K562 (cell line): ENCODE data around the gene PRDM15. TPM values are rescaled to one million over a fixed set of nuclear protein-coding genes. Genes with fewer than 3 reads are reported as not detected.

Source experiments
- ATAC-seq: fragments of 200-7000 bp; cut with Tn5 transposase; 3 replicates; pipeline ENCODE4 v1.9.1; 2020; ENCODE audit warnings: moderate library complexity
- BruUV-seq: library from RNA; stranded (reverse); fragments of 400-500 nt; replicated peaks from 2 replicates; lab custom pipeline; 2021; lab: Mats Ljungman, UMichigan
- CTCF ChIA-PET: fragments of 300-600 bp; formaldehyde crosslinking; extraction: SDS; loops from one replicate; lab custom pipeline; 2021; ENCODE audit warnings: low intra/inter-chr PET ratio; lab: Yijun Ruan, JAX
- POLR2A ChIA-PET: fragments of 300-600, 350-650 bp; sonication (Branson Sonifier 250); formaldehyde crosslinking; extraction: SDS; loops from one replicate; lab custom pipeline; 2021; ENCODE audit warnings: antibody characterized with exemption, inconsistent platforms; lab: Yijun Ruan, JAX
- DNase-seq, 4 experiments: peaks; one replicate each; pipeline versions ENCODE4 v3.0.0 to v3.0.0-alpha.2; 2011 to 2018; ENCODE audit warnings: low spot score in 3 of 4, mixed read lengths in 3 of 4; ENCODE audit errors: extremely low read depth in 1 of 4
- FAIRE-seq: peaks from 2 replicates; lab custom pipeline; 2011; peaks lifted over from hg19 to GRCh38; lab: Jason Lieb, UNC
- H2AFZ ChIP-seq: 2 replicates; pipeline ENCODE4 v1.6.0; 2011; ENCODE audit warnings: low read depth, low read length, control low read depth, inconsistent platforms
- H3K27ac ChIP-seq: fragments of 200-600 bp; 3 replicates; pipeline ENCODE4 v1.8.0; 2011; ENCODE audit warnings: low read depth, mild to moderate bottlenecking, control low read depth, inconsistent platforms, low read length, moderate library complexity, mixed read lengths; ENCODE audit errors: extremely low read depth
- H3K27me3 ChIP-seq, 2 experiments: fragments of 300-600 bp in 1 of 2; 2 replicates in 1 of 2; 3 replicates in 1 of 2; pipeline versions ENCODE4 v1.6.0 to v1.8.0; 2011; ENCODE audit warnings: inconsistent platforms in 2 of 2, low read length in 2 of 2, mild to moderate bottlenecking in 1 of 2, mixed read lengths in 1 of 2, moderate library complexity in 1 of 2; ENCODE audit not compliant: control insufficient read depth in 2 of 2, insufficient read depth in 2 of 2
- H3K36me3 ChIP-seq: fragments of 300-600 bp; 3 replicates; pipeline ENCODE4 v1.8.0; 2011; ENCODE audit warnings: mild to moderate bottlenecking, low read length, inconsistent platforms; ENCODE audit not compliant: control insufficient read depth, insufficient read depth
- H3K4me1 ChIP-seq, 2 experiments: fragments of 200-600 bp in 1 of 2; replicated peaks in 1 of 2; 2 replicates in 1 of 2; 3 replicates in 1 of 2; pipeline versions ENCODE4 v1.5.1 to v1.8.0; 2011; ENCODE audit warnings: inconsistent platforms in 2 of 2, low read length in 2 of 2, mild to moderate bottlenecking in 1 of 2, mixed read lengths in 1 of 2, moderate library complexity in 1 of 2; ENCODE audit not compliant: control insufficient read depth in 2 of 2, insufficient read depth in 2 of 2
- H3K4me2 ChIP-seq: 2 replicates; pipeline ENCODE4 v1.6.1; 2011; ENCODE audit warnings: low read length, control low read depth, inconsistent platforms, mixed read lengths; ENCODE audit not compliant: insufficient read depth
- H3K4me3 ChIP-seq: fragments of 200-600 bp; sonication (generic), shearing (Covaris generic); 2 replicates; pipeline ENCODE4 v1.5.1; 2016; ENCODE audit warnings: control low read depth, inconsistent platforms
- H3K79me2 ChIP-seq: fragments of 200-600 bp; 3 replicates; pipeline ENCODE4 v1.8.0; 2011; ENCODE audit warnings: low read length, inconsistent platforms; ENCODE audit not compliant: control insufficient read depth, insufficient read depth
- H3K9ac ChIP-seq, 2 experiments: 2 replicates each; pipeline versions ENCODE4 v1.6.0 to v1.6.1; 2011; ENCODE audit warnings: low read depth in 2 of 2, low read length in 2 of 2, control low read depth in 1 of 2, inconsistent platforms in 1 of 2, mild to moderate bottlenecking in 1 of 2, mixed read lengths in 1 of 2; ENCODE audit not compliant: insufficient read depth in 1 of 2
- H3K9me1 ChIP-seq: one replicate; pipeline ENCODE4 v1.6.0; 2011; ENCODE audit warnings: inconsistent platforms, mild to moderate bottlenecking, low read length, moderate library complexity; ENCODE audit not compliant: control insufficient read depth, insufficient read depth
- H3K9me3 ChIP-seq: replicated peaks from 2 replicates; pipeline ENCODE4 v1.5.1; 2011; ENCODE audit warnings: low read depth, low read length, inconsistent platforms; ENCODE audit not compliant: control insufficient read depth, insufficient read depth
- H4K20me1 ChIP-seq: replicated peaks from 2 replicates; pipeline ENCODE4 v1.6.1; 2011; ENCODE audit warnings: low read length, inconsistent platforms, mixed read lengths; ENCODE audit not compliant: control insufficient read depth, insufficient read depth
- ARNT ChIP-seq, 2 experiments: fragments of 450-650 bp; IDR thresholded peaks; 2 replicates each; pipeline ENCODE4 v1.6.1; 2016; ENCODE audit warnings: mild to moderate bottlenecking in 1 of 2
- CCNT2 ChIP-seq: IDR thresholded peaks from 2 replicates; pipeline ENCODE4 v1.6.1; 2011; ENCODE audit warnings: borderline replicate concordance, low read depth, mild to moderate bottlenecking, moderate library complexity, mixed read lengths, low read length; ENCODE audit not compliant: insufficient read length; ENCODE audit errors: extremely low read depth
- GATAD2B ChIP-seq: fragments of 450-650 bp; IDR thresholded peaks from 2 replicates; pipeline ENCODE4 v1.6.1; 2017; ENCODE audit warnings: mild to moderate bottlenecking, borderline replicate concordance
- GTF2E2 ChIP-seq: fragments of 200-800 bp; sonication (Bioruptor generic); IDR thresholded peaks from 2 replicates; pipeline ENCODE4 v1.6.1; 2016; ENCODE audit warnings: missing genetic modification characterization, missing compliant biosample characterization
- HLTF ChIP-seq: fragments of 450-650 bp; IDR thresholded peaks from 2 replicates; pipeline ENCODE4 v1.6.1; 2016
- POLR3G ChIP-seq: IDR thresholded peaks from 2 replicates; pipeline ENCODE4 v1.6.1; 2011; ENCODE audit not compliant: insufficient read length, insufficient replicate concordance; ENCODE audit errors: extremely low read depth
- RREB1 ChIP-seq: fragments of 250-450 bp; sonication (Bioruptor Pico); IDR thresholded peaks from 2 replicates; pipeline ENCODE4 v1.4.0; 2020
- TAF7 ChIP-seq: fragments of 450-650 bp; IDR thresholded peaks from 2 replicates; pipeline ENCODE4 v1.6.1; 2016; ENCODE audit warnings: missing genetic modification characterization, missing compliant biosample characterization
- TBL1XR1 ChIP-seq, 2 experiments: IDR thresholded peaks; 2 replicates each; pipeline ENCODE4 v1.6.1; 2012; ENCODE audit warnings: improper control_type of control experiment in 2 of 2, low read length in 2 of 2, mild to moderate bottlenecking in 1 of 2
- ZNF668 ChIP-seq: fragments of 250-450 bp; sonication (Bioruptor Pico); IDR thresholded peaks from 2 replicates; pipeline ENCODE4 v1.8.0; 2022; ENCODE audit warnings: mild to moderate bottlenecking, inconsistent platforms
- WGBS: fragments of 100-300 bp; shearing (Covaris generic); methylation state at CpG from one replicate; pipeline ENCODE4 v1.1.6; 2016; ENCODE audit warnings: low coverage, mixed read lengths; ENCODE audit not compliant: insufficient coverage; ENCODE audit errors: missing lambda C conversion rate; 5-methylcytosine and 5-hydroxymethylcytosine counted together
- in situ Hi-C: fragments of 300-500 bp; cut with MboI; formaldehyde crosslinking; loops from 4 replicates; pipeline ENCODE4 v1.15.0; 2018; ENCODE audit warnings: inconsistent platforms, mixed read lengths
- intact Hi-C: fragments of 100-400 bp; cut with micrococcal nuclease; formaldehyde crosslinking; loops from 2 replicates; pipeline ENCODE4 v1.14.2; 2022
- polyA plus RNA-seq, 8 experiments: library from polyadenylated mRNA; depleted of rRNA in 4 of 8; stranded (reverse) in 5 of 8; unstranded in 3 of 8; fragments of >200 nt; fragmentation: Nextera tagmentation in 2 of 8; fragmentation: Illumina TruSeq in 1 of 8; extraction: Ambion mirVana in 2 of 8; extraction: Trizol in 1 of 8; gene quantifications; 2 replicates each; pipeline versions ENCODE4 v1.2.1 to v1.2.3, GENCODE V29; 2011 to 2014; ENCODE audit warnings: inconsistent platforms in 1 of 8, missing spikeins in 1 of 8
- total RNA-seq, 7 experiments: library from RNA; depleted of rRNA in 6 of 7; stranded (reverse); fragments of >200 nt in 6 of 7; fragmentation: Illumina TruSeq in 2 of 7; extraction: Trizol in 2 of 7; gene quantifications; 2 replicates each; pipeline versions ENCODE4 v1.2.1 to v1.2.3, GENCODE V29; 2011 to 2021; ENCODE audit warnings: low replicate concordance in 1 of 7

Gene PRDM15
- total and polyA plus RNA-seq, 9 of the 15 experiments (the other 6 are each of a cell fraction or from before 2014, with no cell fraction given), result 0.93 to 9.2 (median 6.2) TPM

GRCh38 chr21:41751611-41752011 is 127.5 kb downstream of the PRDM15 start:
- Histone ChIP-seq H4K20me1 (peaks cover 20% of the 10 kb centered on the region; the same call in 1 of the 2 replicates), H3K79me2 (no peaks in the 10 kb centered on the region), H3K27ac (no peak overlapping the region), H3K9me3 (no peaks in the 10 kb centered on the region), H3K36me3 (no peaks in the 10 kb centered on the region), H3K4me2 (no peak overlapping the region), H2AFZ (no peak overlapping the region), H3K27me3 (peaks cover 85 to 92% of the 10 kb centered on the region in 2 experiments)
- in situ Hi-C loops, result no loop called here
- WGBS, result 2% methylated on average over 12 of the region's 12 CpGs
- no peak for ATAC-seq
- no TSS peak for BruUV-seq
- CTCF ChIA-PET, result no interaction called here
- no peak for DNase-seq
- TF ChIP-seq GATAD2B (no peak), ARNT (IDR thresholded peaks at IDR 0.05) (no peak), ZNF668 (no peak), GTF2E2 (no peak), HLTF (no peak), POLR3G (no peak)
- TF ChIP-seq, all 486 proteins: peak for 0
- POLR2A ChIA-PET, result interaction anchor here (0.6 to 3.9 kb wide), 3 partner anchors 10 to 55 kb away, joined by 3 to 13 read pairs (median 4); no protein-coding TSS in a partner anchor
- Histone ChIP-seq H3K4me1 (no peaks in the 10 kb centered on the region; a peak in 1 of 5 replicates), H3K9me1 (peaks cover 1% of the 10 kb centered on the region), H3K9ac (no peak overlapping the region), H3K4me3 (no peak overlapping the region)
- FAIRE-seq, result no peak
- intact Hi-C loops, result no loop called here

GRCh38 chr21:41750532-41751151 is 128.5 kb downstream of the PRDM15 start:
- no peaks in the 10 kb centered on the region for H3K36me3 ChIP-seq
- H3K79me2 ChIP-seq, result no peaks in the 10 kb centered on the region
- no peak overlapping the region for H3K27ac ChIP-seq
- intact Hi-C loops, result no loop called here
- TF ChIP-seq TAF7 (tag) (no peak), TBL1XR1 (IDR thresholded peaks at IDR 0.05; ENCODE audit: low read length in 2 of 2) (no peak), RREB1 (CRISPR knock-in tag) (no peak), CCNT2 (no peak)
- H3K9ac ChIP-seq, result no peak overlapping the region
- CTCF ChIA-PET, result no interaction called here
- H3K9me1 ChIP-seq, result no peaks in the 10 kb centered on the region
- no peak overlapping the region for H3K4me3 ChIP-seq
- WGBS, result 2% methylated on average over 16 of the region's 16 CpGs
- BruUV-seq, result no TSS peak
- H3K4me2 ChIP-seq, result no peak overlapping the region
- H3K27me3 ChIP-seq, result peaks cover 88 to 92% of the 10 kb centered on the region in 2 experiments
- H4K20me1 ChIP-seq, result peaks cover 29% of the 10 kb centered on the region; the same call in 1 of the 2 replicates
- POLR2A ChIA-PET, result interaction anchor here (3.9 kb wide), 1 partner anchor 11 kb away, joined by 13 read pairs; no protein-coding TSS in a partner anchor
- FAIRE-seq (no peak), DNase-seq (no peak), ATAC-seq (no peak)
- in situ Hi-C loops, result no loop called here
- no peaks in the 10 kb centered on the region for H3K9me3 ChIP-seq
- H2AFZ ChIP-seq, result no peak overlapping the region
- H3K4me1 ChIP-seq, result no peaks in the 10 kb centered on the region; a peak in 1 of 5 replicates
